ENCODE results near the gene H2AZ2.

Gene H2AZ2

GRCh38 chr7:44852590-44852989 lies 4.7 kb upstream of the H2AZ2 start:
- TF ChIP-seq FOXP2 (optimal IDR thresholded peaks at IDR 0.05; ENCODE audit: borderline replicate concordance, extremely low read depth, extremely low read length, insufficient read depth), result no peak
- TF ChIP-seq POLR2AphosphoS5 (IDR thresholded peaks at IDR 0.05; ENCODE audit: low read depth, low read length), result no peak
- no peak for TF ChIP-seq SIN3A (IDR thresholded peaks at IDR 0.05; ENCODE audit: borderline replicate concordance, insufficient read depth, low read length)
- TF ChIP-seq TAF1 (IDR thresholded peaks at IDR 0.05; ENCODE audit: borderline replicate concordance, insufficient read depth, low read length), result no peak
- TF ChIP-seq REST (IDR thresholded peaks at IDR 0.05; ENCODE audit: insufficient read depth in 1 of 2, low read depth in 2 of 2, low read length in 2 of 2), result no peak

- TF ChIP-seq POLR2AphosphoS5 (IDR thresholded peaks at IDR 0.05; ENCODE audit: low read depth, low read length) (no peak), REST (IDR thresholded peaks at IDR 0.05; ENCODE audit: insufficient read depth in 1 of 2, low read depth in 2 of 2, low read length in 2 of 2) (no peak), TAF1 (IDR thresholded peaks at IDR 0.05; ENCODE audit: borderline replicate concordance, insufficient read depth, low read length) (no peak), FOXP2 (optimal IDR thresholded peaks at IDR 0.05; ENCODE audit: borderline replicate concordance, extremely low read depth, extremely low read length, insufficient read depth) (no peak), SIN3A (IDR thresholded peaks at IDR 0.05; ENCODE audit: borderline replicate concordance, insufficient read depth, low read length) (no peak)
These were observed 2.1 kb upstream of the H2AZ2 start for GRCh38 chr7:44849885-44850544.

GRCh38 chr7:44849259-44849884 lies 1.5 kb upstream of the H2AZ2 start:
- no peak for TF ChIP-seq TAF1 (IDR thresholded peaks at IDR 0.05; ENCODE audit: borderline replicate concordance, insufficient read depth, low read length)
- no peak for TF ChIP-seq FOXP2 (optimal IDR thresholded peaks at IDR 0.05; ENCODE audit: borderline replicate concordance, extremely low read depth, extremely low read length, insufficient read depth)

GRCh38 chr7:44847509-44847919 lies 373 bp downstream of the H2AZ2 start:
- TF ChIP-seq REST (IDR thresholded peaks at IDR 0.05; ENCODE audit: insufficient read depth in 1 of 2, low read depth in 2 of 2, low read length in 2 of 2) (no peak), POLR2AphosphoS5 (IDR thresholded peaks at IDR 0.05; ENCODE audit: low read depth, low read length) (no peak), FOXP2 (optimal IDR thresholded peaks at IDR 0.05; ENCODE audit: borderline replicate concordance, extremely low read depth, extremely low read length, insufficient read depth) (no peak), TAF1 (IDR thresholded peaks at IDR 0.05; ENCODE audit: borderline replicate concordance, insufficient read depth, low read length) (no peak), SIN3A (IDR thresholded peaks at IDR 0.05; ENCODE audit: borderline replicate concordance, insufficient read depth, low read length) (no peak)

- TF ChIP-seq REST (IDR thresholded peaks at IDR 0.05; ENCODE audit: insufficient read depth in 1 of 2, low read depth in 2 of 2, low read length in 2 of 2), result no peak
- no peak for TF ChIP-seq SIN3A (IDR thresholded peaks at IDR 0.05; ENCODE audit: borderline replicate concordance, insufficient read depth, low read length)
- TF ChIP-seq FOXP2 (optimal IDR thresholded peaks at IDR 0.05; ENCODE audit: borderline replicate concordance, extremely low read depth, extremely low read length, insufficient read depth), result no peak
- no peak for TF ChIP-seq POLR2AphosphoS5 (IDR thresholded peaks at IDR 0.05; ENCODE audit: low read depth, low read length)
- TF ChIP-seq TAF1 (IDR thresholded peaks at IDR 0.05; ENCODE audit: borderline replicate concordance, insufficient read depth, low read length), result no peak
These were observed 925 bp downstream of the H2AZ2 start for GRCh38 chr7:44846816-44847508.

All from PFSK-1 (cell line).